Measurements from ENCODE around the gene DRICH1. TPM values are rescaled to one million over a fixed set of nuclear protein-coding genes. Genes with fewer than 3 reads are reported as not detected.
"Not testable (repeated sequence)": the region's sequence is repeated elsewhere in the genome, so short reads cannot be mapped to it uniquely, and the experiment has no call there.

The DRICH1 gene
- total RNA-seq, 1 donor from 2014 or later = not detected

DNA sequence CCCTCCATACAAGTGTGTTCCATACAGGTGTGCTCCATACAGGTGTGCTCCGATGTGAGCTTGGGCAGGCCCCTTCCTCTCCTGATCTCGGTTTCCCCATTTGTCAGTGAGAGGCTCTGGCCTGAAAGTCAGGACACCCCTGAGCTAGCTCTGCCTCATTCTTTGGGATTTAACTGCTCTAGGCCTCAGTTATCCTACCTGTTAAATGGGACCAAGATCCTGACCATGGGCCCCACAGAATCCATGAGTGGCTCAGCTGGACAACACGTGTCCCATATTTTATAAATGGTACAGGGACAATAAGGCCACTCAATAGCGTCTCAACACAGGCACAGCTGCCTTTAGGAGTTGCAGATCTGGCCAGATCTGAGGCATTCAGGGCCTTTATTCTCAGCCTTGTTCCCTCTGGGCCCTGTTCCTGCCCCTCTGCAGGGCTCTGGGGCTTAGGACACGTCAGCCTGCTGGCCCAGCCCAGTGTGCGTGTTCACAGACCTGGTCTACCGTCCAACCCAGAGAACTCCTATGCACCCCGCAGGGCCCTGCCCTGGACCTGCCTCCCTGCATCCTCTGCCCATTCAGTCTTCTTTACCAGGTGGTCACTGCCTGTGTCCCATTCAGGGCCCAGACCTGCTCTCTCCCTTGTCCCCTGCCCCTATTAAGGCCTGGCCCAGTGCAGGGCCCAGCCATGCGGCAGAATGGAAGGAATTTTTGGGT is 33.2 kb downstream of the DRICH1 start:
- no peak for DNase-seq (ENCODE audit: low spot score)

DNA sequence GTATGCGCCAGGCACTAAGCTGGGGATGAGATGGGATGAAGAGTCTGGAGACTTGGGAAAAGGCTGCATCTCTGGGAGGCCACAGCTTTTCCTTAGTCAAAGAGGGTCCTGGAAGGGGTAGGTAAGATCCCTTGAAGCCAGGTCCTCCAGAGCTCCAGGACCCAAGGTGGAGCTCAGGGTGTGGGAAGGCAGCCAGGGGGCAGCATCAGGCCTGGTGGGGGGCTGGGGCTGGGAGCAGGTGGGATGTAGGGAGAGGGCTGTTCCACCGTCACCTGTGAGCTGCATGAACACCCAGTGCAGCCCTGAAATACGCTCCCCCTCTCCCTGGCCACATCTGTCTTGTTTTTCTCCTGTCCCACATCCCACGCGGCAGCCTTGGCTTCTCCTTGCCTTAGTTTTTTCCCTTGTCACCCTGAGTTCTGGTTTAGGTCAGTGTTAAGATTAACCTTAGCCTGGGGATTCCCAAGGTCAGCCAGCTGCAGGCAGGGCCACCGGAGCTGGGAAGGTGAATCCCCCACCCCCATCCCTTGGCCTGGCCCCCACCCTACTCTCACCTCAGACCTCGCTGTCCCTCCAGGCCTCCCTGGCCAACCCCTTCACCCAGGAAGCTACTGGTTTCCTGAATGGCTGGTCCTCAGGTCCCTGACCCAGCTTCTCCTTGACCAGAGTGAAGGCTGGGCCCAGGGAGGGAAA is 34.4 kb downstream of the DRICH1 start:
- DNase-seq (ENCODE audit: low spot score) = not testable (repeated sequence)

DNA sequence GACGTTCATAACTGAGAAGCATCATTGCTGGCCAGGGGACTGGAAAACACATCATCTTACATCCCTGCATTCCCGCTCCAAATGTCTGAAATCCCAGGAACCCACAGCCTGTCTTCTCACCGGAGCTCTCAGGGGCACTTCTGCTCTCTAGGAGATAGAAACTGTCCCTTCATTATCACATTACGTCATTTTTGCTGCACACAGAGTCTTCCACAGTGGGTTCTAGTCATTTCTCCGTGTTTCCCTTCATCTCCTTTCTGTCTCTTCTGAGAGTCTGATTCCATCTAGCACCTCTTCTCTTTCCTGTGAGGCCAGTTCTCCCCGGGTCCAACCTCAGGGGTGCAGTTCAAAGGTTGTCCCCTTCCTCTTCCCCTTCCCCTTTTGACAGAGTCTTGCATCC is 36.2 kb downstream of the DRICH1 start:
- DNase-seq (ENCODE audit: low spot score) = not testable (repeated sequence)

DNA sequence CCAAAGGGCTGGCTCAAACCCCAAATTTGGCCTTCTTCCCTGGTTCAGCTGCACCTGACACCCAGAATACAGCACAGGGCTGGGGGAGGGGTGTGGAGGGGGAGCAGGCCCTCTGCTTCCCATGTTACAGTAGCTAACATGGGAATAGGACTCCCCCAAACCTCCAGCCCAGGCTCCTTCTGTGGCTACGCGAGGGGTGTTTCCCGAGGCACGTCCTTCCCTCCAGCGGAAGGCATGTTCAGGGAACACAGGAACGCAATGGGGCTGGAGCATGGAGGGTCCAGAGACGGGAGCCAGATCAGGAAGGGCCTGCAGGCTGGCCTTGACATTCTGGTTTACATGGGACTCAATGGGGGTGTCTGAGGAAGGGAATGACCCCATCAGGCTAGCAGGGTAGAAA is 40.3 kb downstream of the DRICH1 start:
- no peak for DNase-seq (ENCODE audit: low spot score)

DNA sequence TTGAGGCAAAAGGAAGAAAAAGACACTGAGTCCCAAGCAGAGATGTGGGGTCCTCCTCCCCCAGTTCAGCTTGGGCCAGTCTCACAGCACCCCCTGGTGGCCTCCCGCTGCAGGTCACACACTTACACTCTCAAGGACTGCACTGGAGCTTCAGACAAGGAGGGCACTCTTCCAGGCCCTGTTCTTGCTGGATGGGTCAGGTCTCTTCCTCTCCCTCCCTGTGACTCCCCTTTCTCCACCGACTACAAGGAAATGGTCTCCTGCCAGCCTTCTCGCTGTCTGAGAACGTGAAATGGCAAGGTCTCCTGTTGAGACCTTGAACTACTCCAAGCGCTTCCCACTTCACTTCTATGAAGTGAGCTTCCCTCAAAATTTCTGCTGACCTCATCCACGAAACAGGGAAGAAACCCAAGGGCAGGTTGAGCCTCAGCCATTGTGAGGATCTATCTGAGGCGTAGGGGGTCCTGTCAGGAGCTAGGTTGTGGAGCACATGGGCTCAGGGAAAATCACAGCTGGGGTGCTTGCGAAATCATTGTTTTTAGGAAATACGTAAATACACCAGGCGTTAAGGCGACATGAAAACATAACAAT is 40.8 kb downstream of the DRICH1 start:
- DNase-seq (ENCODE audit: low spot score) = peak; percentile 35

DNA sequence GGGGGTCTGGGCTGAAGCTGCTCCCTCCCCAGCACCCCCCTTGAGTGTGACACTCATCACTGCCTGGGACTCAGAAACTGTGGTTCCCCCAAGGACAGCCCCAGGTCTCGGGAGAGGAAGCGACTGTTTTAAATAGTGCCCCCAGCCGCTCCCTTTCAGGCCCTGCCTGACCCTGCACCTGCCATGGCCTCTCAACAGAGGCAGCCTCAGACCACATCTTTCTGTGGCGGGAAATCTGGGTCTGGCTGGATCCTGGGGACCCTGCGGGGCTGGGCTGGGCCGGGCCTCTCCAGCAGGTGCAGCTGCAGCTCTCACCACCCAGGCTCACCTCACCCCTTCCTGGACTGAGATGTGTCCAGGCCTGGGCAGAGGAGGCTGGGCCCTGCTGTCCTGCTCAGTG is 48.3 kb downstream of the DRICH1 start:
- no peak for DNase-seq (ENCODE audit: low spot score)

DNA sequence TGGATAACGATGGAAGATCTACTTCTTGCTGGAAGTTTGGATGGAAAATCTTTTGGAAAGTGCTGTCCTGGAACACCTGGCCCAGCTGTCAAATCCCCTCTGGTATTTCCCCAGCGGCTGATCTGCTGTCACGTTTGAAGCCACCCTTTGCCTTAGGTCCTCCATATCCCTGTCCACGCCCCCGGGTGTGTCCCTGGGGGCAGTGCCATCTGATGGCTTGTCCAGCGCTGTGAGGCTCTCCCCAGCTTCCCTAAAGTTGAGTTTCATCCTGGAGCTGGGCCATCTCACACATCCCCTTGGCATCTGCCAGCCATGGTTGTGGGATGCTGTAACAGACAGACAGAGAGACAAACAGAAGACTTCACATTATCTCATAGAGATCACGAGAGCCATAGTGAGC is 49.0 kb downstream of the DRICH1 start:
- DNase-seq (ENCODE audit: low spot score) = no peak

DNA sequence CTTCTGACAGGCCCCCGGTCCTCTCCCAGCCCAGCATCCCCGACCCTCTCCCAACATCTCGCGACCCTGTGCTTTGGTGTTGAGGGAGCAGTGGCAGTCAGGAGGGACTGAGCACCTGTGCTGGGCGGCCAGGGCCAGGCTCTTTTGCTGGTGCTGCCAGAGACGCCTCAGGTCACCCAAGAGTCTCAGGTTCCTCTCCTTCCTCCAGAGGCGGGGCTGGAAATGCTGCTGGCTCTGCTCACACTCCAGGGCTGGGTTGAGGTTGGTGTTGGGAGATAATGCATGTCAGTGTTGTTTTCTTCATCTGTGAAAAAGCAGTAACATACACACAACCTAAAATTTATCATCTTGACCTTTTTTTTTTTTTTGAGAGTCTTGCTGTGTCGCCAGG is 50.9 kb downstream of the DRICH1 start:
- no peak for DNase-seq (ENCODE audit: low spot score)

DNA sequence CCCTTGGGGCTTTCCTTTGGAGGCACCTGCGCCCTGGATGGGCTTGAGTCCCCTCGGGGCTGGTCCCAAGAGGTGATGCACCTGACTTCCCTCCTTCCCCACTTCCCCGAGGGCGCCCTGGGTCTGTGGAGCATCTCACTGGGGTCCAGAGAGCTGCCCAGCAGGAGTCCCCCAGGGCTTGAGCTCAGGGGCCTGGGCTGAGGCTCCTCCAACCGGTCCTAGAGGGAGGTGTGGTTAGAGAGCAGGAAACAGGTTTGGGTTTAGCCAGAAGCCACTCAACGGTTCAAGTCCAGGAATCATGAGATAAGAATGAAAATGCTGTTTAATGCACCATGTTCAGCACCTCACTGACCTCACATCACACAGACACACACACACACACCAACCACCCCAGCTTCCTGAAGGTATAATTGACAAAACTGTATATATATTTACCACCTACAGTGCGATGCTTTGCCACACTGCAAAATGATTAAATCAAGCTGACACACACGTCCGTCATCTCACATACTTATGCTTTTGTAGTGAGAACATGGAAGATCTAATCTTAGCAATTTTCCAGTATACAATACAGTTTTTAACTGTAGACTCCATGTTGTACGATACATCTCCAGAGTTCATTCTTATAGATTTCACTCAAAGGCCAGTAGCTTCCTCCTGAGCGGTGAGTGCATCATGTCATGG is 51.4 kb downstream of the DRICH1 start:
- DNase-seq (ENCODE audit: low spot score) = no peak

DNA sequence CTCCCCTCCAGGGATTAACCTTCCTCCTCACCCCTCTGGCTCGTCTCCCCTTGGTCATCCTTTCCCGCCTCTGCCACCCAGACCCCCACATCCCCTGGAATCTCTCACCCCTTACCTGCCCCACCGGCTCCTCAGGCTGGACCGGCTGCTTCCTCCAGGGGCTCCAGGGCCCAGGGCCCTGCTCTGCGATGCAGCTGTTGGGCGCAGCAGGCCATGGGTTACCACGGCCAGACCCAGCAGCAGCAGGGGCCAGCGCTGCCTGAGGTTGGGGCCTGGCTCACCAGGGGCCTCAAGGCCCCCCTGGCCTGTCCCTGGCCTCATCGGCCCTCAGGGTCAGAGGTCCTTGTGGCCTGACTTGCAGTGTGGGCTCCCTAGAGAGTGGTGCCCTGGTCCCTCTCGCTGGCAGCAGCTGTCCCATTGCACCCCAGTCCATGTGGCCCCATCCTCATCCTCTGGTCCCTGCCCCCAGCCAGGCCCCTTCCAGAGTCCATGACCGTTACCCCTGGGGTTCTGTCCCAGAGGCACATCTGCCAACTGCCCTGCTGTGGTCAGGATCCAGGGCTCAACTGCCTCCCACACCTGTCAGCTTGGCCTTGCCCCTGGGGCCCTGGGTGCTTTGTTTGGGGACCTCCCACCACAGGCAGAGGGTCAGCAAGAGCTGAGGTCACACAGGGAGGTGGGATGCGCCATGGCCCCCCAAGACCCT is 52.1 kb downstream of the DRICH1 start, which contains the start of gene IGLL1:
Gene IGLL1, minus strand, starts transcription at position 421 of the 706 bp plus-strand sequence. Its CDS starts 100 bp downstream, at position 321.
- DNase-seq (ENCODE audit: low spot score) = no peak

DNA sequence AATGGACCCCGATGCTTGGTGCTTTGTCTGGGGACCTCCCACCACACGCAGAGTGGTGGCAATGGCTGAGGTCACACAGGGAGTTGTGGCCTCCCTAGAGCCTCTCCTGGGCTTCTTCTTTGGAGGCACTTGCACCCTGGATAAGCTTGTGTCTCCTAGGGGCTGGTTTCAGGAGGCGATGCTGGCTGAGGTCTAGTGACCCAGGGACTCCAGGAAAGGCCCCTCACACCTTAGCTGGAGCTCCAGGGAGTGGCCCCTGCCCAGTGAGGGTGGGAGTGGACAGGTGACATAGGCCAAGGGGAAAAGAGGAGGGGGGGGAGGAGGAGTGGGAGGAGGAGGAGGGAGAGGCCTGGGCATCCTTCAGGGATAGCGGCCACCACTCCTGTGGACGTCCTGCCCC is 52.8 kb downstream of the DRICH1 start:
- DNase-seq (ENCODE audit: low spot score) = no peak

DNA sequence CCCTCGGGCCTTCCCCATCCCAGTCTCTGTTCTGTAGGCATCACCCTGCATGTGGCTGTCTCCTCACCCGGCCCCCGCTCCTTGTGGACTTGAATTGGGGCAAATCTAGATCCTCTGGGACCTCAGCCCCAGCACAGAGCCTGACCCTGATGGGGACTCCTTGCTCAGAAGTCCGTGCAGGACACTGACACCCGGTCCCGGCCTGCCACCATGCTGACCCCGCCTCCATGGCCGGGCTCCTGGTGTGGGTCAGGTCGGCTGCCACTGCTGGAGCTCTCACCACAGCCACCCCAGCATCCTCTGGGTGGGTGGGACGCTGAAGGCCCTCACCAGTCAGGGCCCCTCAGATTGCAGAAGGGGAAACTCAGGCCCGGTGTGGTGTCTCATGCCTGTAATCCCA is 53.8 kb downstream of the DRICH1 start:
- DNase-seq (ENCODE audit: low spot score) = no peak

DNA sequence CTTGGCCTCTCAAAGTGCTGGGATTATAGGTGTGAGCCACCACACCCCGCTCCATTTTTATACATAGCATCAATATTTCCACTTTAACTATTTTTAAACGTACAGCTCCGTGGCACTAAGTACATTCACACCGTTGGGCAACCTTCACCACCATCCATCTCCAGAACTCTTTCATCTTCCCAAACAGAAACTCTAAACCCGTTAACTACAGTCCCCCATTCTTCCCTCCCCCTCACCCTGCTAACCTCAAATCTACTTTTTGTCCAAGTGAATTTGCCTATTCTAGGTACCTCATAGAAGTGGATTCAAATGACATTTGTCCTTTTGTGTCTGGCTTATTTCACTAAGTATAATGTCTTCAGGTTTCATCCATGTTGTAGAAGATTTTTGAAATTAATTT is 55.4 kb downstream of the DRICH1 start:
- DNase-seq (ENCODE audit: low spot score) = no peak

DNA sequence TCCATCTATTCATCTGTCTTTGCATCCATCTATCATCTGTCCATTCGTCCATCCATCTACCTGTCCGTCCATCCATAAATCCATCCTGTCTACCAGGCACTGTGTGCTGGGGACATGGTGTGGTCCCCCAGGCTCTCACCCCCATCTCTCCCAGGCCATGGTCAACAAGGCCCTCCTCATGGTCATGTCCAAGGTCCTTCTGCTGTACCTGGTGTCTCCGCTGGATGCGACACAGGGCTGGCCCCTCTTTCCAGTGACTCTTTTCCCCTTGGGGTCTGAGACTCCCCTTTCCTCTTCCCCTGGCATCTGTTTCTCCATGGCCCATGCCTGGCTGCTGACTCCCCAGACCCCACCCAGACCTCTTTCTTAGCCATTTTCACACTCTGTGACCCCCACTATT is 56.5 kb downstream of the DRICH1 start:
- DNase-seq (ENCODE audit: low spot score) = no peak

DNA sequence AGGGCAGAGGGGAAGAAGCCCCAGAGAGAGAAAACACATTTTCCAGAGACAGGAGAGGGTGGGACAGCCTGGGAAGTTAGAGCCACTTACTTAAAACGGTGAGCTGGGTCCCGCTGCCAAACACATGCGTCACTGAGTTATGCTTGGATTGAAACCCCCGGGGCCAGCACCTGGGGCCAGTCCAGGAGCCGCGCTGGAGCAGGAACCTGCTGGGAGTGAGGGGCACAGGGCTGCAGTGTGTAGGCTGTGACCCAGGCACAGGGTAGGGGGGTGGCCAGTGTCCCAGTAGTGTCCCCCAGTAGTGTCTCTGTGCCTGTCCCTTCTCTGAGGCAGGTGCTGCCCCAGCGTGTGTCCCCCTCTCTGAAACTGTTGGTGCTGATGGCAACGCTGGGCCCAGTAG is 57.2 kb downstream of the DRICH1 start:
- no peak for DNase-seq (ENCODE audit: low spot score)

DNA sequence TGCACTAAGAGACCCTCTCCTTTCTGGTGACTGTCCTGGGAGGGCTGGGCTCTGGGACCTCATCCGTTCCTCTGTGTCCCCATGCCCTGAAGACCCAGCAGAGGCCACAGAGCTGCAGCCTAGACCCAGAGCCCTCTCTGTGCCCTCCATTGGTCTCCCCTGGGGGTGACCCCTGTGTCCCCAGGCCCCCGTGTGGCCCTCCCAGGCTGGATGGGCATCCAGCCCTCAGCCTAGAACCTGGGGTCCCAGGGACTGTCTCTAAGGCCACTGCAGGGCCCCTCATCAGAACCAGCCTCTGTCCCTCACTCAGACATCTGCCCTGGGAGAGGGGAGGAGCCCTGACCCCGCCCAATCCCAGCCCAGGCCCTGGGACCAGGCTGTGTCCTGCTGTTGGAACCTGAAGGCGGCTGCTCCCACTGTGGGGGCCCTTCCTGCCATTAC is 57.7 kb downstream of the DRICH1 start:
- no peak for DNase-seq (ENCODE audit: low spot score)

DNA sequence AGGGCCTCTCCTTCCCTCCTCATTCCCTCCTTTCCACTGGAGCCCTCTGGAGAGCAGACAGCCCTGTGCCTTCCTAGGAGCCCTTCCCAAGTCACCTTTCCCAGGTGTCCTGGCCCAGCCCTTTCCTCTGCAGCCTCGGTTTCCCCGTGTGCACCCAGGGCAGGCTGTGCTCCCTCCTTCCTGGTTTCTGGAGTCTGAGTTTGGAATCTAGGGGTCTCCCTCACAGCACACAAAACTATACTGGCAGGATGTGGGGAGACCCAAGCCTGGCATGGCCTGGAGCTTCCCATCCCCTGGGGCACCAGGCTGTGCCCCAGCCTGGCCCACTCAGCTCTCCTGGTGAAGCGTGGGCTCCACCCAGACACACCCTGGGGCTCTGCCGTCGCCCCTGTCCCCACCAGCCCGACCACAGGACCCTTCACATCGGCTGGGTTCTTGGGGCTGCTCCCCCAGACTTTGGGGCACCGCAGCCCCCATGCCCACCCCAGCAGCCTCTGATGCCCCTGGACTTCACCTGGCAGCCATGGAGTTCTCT is 58.4 kb downstream of the DRICH1 start:
- DNase-seq (ENCODE audit: low spot score) = not testable (repeated sequence)

DNA sequence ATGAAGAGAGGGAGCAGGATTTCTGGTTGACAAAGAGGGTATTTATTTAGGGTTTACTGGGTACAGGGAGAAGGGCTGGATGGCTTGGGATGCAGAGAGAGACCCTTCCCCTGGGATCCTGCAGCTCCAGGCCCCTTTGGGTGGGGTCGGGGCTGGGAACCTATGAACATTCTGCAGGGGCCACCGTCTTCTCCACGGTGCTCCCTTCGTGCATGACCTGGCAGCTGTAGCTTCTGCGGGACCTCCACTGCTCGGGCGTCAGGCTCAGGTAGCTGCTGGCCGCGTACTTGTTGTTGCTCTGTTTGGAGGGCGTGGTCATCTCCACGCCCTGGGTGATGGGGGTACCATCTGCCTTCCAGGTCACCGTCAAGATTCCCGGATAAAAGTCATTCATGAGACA is 59.0 kb downstream of the DRICH1 start:
- not testable (repeated sequence) for DNase-seq (ENCODE audit: low spot score)

DNA sequence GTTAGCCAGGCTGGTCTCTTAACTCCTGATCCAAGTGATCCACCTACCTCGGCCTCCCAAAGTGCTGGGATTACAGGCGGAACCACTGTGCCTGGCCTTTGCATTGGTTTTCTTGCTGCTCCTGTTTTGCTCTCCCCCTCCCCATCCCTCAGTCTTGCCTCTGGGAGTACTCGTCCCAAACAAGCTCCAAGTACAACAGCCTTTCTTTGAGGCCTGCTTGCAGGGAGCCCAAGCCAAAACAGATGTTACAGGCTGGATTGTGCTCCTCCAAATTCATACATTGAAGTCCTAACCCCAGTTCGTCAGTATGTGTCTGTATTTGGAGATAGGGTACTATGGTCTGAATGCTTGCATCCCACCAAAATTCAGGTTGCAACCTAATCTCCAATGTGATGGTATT is 60.6 kb downstream of the DRICH1 start:
- DNase-seq (ENCODE audit: low spot score) = no peak

DNA sequence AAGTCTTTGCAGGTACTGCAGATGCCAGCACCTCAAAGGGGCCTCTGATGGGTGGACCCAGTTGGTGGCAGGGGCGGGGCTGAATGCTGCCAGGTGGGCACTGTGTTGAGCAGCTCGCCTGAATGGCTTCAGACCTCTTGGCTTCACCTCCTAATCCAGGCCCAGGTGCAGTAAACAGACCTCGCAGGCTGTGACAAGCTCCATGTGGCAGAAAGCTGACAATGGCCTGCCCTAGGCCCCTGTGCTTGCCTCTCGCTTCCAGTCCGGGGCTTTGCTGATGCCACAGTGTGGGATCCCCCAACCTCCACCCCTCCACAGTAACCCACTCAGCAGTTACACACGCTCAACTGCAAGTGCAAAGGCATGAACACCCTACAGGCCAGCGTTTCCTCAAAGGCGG is 61.4 kb downstream of the DRICH1 start:
- no peak for DNase-seq (ENCODE audit: low spot score)

DNA sequence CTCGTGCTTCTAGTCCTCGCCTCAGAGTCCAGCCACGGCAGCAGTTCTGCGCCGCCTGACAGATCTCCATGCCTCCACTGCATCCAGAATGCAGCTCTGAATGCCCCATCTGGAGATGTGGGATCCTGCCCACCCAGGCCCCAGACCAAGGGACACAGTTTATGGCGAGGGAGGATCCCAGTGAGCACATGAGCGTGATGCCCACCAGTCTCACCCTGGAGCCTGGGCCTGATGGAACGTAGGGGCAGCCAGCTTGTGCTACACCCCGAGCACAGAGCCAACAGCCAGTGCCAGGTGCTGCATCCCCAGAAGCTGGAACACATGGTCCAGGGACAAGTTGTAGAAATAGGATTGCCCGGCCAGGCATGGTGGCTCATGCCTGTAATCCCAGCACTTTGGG is 62.4 kb downstream of the DRICH1 start:
- DNase-seq (ENCODE audit: low spot score) = no peak
